Measurements from ENCODE around the gene RTKN. TPM values are rescaled to one million over a fixed set of nuclear protein-coding genes. Genes with fewer than 3 reads are reported as not detected.
A peak's percentile ranks its signal among the peaks of the same experiment; 100 is the strongest.

The RTKN gene
- total and polyA plus RNA-seq, 4 donors = 21.9 to 46.0 (median 30.6) TPM

- no peak for DNase-seq
- peaks cover 0 to 57% (median 21%) of the 10 kb centered on the region in 5 donors for H3K4me1 ChIP-seq (ENCODE audit: control insufficient read depth in 5 of 5, insufficient read depth in 5 of 5, low read length in 5 of 5)
- TF ChIP-seq CTCF (IDR thresholded peaks at IDR 0.05; ENCODE audit: control extremely low read depth, extremely low read depth) = no peak
- H3K9me3 ChIP-seq (ENCODE audit: control insufficient read depth in 4 of 4, insufficient read depth in 3 of 4, low read length in 3 of 4) = no peaks in the 10 kb centered on the region
- H3K4me3 ChIP-seq = no peak overlapping the region
- H3K36me3 ChIP-seq (ENCODE audit: control insufficient read depth in 4 of 4, insufficient read depth in 4 of 4, low read length in 4 of 4) = peaks cover 0 to 3% (median 0%) of the 10 kb centered on the region in 4 donors
- WGBS, 2 donors = 35 to 41% methylated on average over 3 of the region's 3 CpGs
- no peaks in the 10 kb centered on the region for H3K27me3 ChIP-seq (ENCODE audit: control insufficient read depth in 3 of 3, insufficient read depth in 3 of 3, low read length in 2 of 3)
- ATAC-seq (ENCODE audit: insufficient read depth, low FRiP score) = no peak
- H3K27ac ChIP-seq (ENCODE audit: low read depth in 1 of 2, low read length in 1 of 2) = peak overlapping the region in 1 of 2 donors; percentile 66
- peak overlapping the region; percentile 55 to 69 for H3K9ac ChIP-seq (ENCODE audit: insufficient read depth in 1 of 2, low read length in 2 of 2)
Measured at GRCh38 chr2:74439373-74439772, 2.4 kb downstream of the RTKN start.

- H3K27ac ChIP-seq (ENCODE audit: low read depth in 1 of 2, low read length in 1 of 2) = no peak overlapping the region
- DNase-seq (no peak), ATAC-seq (ENCODE audit: insufficient read depth, low FRiP score) (no peak)
- peaks cover 0 to 3% (median 1%) of the 10 kb centered on the region in 4 donors for H3K36me3 ChIP-seq (ENCODE audit: control insufficient read depth in 4 of 4, insufficient read depth in 4 of 4, low read length in 4 of 4)
- no peaks in the 10 kb centered on the region for H3K27me3 ChIP-seq (ENCODE audit: control insufficient read depth in 3 of 3, insufficient read depth in 3 of 3, low read length in 2 of 3)
- H3K4me1 ChIP-seq (ENCODE audit: control insufficient read depth in 5 of 5, insufficient read depth in 5 of 5, low read length in 5 of 5) = peaks cover 0 to 50% (median 18%) of the 10 kb centered on the region in 5 donors
- 97 to 100% methylated on average over 1 of the region's 1 CpG for WGBS, 2 donors
- no peak overlapping the region for H3K4me3 ChIP-seq
- TF ChIP-seq CTCF (IDR thresholded peaks at IDR 0.05; ENCODE audit: control extremely low read depth, extremely low read depth) = no peak
- peak overlapping the region in 1 of 2 donors; percentile 54 for H3K9ac ChIP-seq (ENCODE audit: insufficient read depth in 1 of 2, low read length in 2 of 2)
- no peaks in the 10 kb centered on the region for H3K9me3 ChIP-seq (ENCODE audit: control insufficient read depth in 4 of 4, insufficient read depth in 3 of 4, low read length in 3 of 4)
Measured at GRCh38 chr2:74438248-74438647, 3.5 kb downstream of the RTKN start.

- H3K36me3 ChIP-seq (ENCODE audit: control insufficient read depth in 4 of 4, insufficient read depth in 4 of 4, low read length in 4 of 4) = peaks cover 0 to 8% (median 4%) of the 10 kb centered on the region in 4 donors
- ATAC-seq (ENCODE audit: insufficient read depth, low FRiP score) = no peak
- no peak overlapping the region for H3K27ac ChIP-seq (ENCODE audit: low read depth in 1 of 2, low read length in 1 of 2)
- peaks cover 0 to 50% (median 18%) of the 10 kb centered on the region in 5 donors for H3K4me1 ChIP-seq (ENCODE audit: control insufficient read depth in 5 of 5, insufficient read depth in 5 of 5, low read length in 5 of 5)
- WGBS, 2 donors = 75 to 79% methylated on average over 6 of the region's 6 CpGs
- H3K27me3 ChIP-seq (ENCODE audit: control insufficient read depth in 3 of 3, insufficient read depth in 3 of 3, low read length in 2 of 3) = no peaks in the 10 kb centered on the region
- no peak overlapping the region for H3K4me3 ChIP-seq
- H3K9ac ChIP-seq (ENCODE audit: insufficient read depth in 1 of 2, low read length in 2 of 2) = no peak overlapping the region
- DNase-seq = no peak
- TF ChIP-seq CTCF (IDR thresholded peaks at IDR 0.05; ENCODE audit: control extremely low read depth, extremely low read depth) = no peak
- H3K9me3 ChIP-seq (ENCODE audit: control insufficient read depth in 4 of 4, insufficient read depth in 3 of 4, low read length in 3 of 4) = no peaks in the 10 kb centered on the region
Measured at GRCh38 chr2:74436848-74437695, 4.7 kb downstream of the RTKN start.

Data from lung (tissue), 12 donors.